ENCODE data around the gene WNK1. TPM values are rescaled to one million over a fixed set of nuclear protein-coding genes. Genes with fewer than 3 reads are reported as not detected.
"Not testable (repeated sequence)": the region's sequence is repeated elsewhere in the genome, so short reads cannot be mapped to it uniquely, and the experiment has no call there.

The WNK1 gene
- total RNA-seq = 65.4 and 85.1 TPM in 2 replicates

GRCh38 chr12:751999-752694, at the start of gene WNK1:
Gene WNK1 (plus strand): TSS chr12:752579. CDS start chr12:753566, 987 bp downstream.
- peak; percentile 97 for DNase-seq (ENCODE audit: low read depth, low spot score)

- no peak for DNase-seq (ENCODE audit: low read depth, low spot score)
Measured at GRCh38 chr12:704516-705242, 47.7 kb upstream of the WNK1 start.

- not testable (repeated sequence) for DNase-seq (ENCODE audit: low read depth, low spot score)
Measured at GRCh38 chr12:708084-708483, 44.3 kb upstream of the WNK1 start.

- no peak for DNase-seq (ENCODE audit: low read depth, low spot score)
Measured at GRCh38 chr12:709455-710020, 42.8 kb upstream of the WNK1 start.

DNA sequence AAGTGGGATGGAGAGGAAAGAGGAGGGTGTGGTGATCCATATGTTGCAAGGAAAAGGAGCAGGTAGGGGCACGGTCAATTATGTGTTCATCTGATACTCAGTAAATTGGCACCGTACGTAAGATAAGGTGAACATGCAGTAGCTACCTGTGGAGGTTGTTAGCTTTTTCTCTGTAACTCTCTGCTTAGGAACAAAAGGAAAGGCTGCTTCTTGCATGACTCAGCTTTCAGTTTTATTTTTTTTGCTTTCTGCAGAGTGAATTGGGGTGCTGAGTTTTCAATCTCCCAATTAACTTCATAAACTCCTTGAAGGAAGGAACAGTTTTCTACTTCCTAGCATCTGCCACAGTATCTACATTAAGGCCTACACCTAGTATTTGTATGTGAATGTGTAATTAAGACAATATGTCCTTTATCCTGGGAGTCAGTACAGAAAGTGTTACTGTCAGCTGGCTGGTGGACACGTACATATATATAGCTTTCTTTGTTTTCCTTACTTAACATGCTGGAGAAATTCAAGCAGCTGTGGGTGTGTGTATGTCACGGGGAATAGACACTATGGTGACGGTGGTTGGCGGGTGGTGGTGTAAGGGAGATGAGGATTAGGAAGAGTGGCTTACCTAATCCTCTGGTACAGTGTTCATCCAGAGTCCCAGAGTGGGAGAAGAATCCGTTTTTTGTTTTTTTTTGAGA, 40.1 kb upstream of the WNK1 start:
- no peak for DNase-seq (ENCODE audit: low read depth, low spot score)

DNA sequence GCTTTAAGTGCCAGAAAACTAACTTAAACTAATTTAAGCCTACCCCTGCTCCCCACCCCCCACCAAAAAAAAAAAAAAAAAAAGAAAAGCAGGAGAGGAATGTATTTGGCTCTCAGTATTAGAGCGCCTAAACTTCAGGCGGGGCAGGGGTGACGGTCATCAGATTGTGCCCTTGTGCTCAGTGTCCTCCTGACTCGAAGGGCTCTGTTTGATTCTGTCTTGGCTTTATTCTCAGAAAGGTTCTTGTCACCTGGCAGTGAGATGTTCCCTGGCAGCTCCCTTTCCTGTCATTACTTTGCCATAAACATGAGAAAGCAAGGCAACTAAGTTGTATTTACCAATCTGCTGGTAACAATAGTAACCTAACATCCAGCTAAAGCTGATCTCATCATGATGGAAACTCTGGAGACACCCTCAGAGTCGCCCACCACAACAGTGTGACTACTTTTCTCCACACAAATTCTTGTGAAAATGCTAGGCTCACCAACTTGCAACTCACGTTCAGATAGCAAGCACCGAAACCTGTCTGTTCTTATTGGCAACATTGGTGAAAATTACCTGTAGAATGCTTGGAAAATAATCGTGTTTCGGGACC, 39.0 kb upstream of the WNK1 start:
- no peak for DNase-seq (ENCODE audit: low read depth, low spot score)

DNA sequence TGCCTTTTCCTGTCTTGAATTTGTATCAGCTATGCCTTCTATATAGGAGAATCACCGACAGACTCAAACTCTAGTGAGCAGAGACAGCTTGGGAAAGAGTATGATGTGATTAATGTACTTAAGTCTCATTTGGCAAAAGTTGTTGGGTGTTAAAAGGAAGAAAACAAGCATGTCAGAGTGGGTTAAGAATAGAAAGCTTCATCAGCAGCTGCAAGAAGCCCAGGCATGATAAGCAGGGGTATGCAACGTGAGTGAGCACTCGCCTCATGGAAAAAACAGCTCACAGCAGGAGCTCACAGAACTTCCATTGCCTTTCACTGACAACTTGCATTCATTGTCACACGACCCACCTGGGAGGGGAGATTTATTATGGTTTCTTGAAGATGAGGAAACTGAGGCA, 35.9 kb upstream of the WNK1 start:
- no peak for DNase-seq (ENCODE audit: low read depth, low spot score)

DNA sequence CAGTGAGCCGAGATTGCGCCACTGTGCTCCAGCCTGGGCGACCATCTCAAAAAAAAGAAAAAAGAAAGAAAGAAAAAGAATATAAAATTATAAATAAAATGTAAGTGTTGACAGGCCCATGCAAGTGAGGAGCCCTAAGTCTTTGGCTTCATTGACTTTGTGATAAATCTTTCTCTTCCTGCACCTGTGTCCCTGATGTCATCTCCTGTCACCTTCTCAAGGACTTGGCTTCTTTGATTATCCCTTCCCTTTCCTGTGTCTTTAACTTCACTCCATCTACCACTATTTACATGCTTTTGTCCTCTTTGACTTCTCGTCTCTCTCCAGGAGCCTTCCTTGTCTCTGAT, 33.6 kb upstream of the WNK1 start:
- DNase-seq (ENCODE audit: low read depth, low spot score) = no peak

GRCh38 chr12:720231-720941, 32.0 kb upstream of the WNK1 start:
- DNase-seq (ENCODE audit: low read depth, low spot score) = no peak

DNA sequence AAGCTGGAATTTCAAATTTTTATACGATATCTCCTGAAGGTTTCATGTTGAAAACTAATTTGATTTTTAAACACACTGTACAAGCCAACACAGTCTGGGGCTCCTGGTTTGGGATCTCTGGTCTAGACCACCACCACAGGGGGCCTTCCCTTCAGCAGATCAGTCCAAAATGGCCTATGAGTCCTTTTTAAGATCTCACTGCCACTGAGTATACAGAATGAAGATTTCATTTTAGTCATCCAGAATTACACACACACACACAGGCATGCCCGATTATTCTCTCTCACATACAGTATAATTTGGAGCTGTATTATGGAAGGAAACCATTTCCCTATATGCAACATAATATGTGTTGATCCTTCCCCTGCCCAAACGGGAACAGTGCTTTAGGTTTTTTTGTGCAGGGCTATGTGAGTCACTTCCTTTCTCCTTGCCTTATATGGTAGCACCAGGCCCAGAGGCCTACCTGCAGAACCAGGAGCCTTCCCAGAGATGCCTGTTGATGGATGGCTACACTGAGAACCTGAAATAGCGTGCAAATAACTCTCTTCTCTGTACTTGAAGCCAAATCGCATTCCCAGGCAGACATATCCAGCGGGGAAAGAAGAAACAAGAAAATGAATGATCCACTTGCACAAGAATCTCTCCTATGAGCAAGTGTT, 28.1 kb upstream of the WNK1 start:
- no peak for DNase-seq (ENCODE audit: low read depth, low spot score)

- DNase-seq (ENCODE audit: low read depth, low spot score) = no peak
Measured at GRCh38 chr12:725076-725475, 27.3 kb upstream of the WNK1 start.

GRCh38 chr12:726281-727140, 25.9 kb upstream of the WNK1 start:
- no peak for DNase-seq (ENCODE audit: low read depth, low spot score)

DNA sequence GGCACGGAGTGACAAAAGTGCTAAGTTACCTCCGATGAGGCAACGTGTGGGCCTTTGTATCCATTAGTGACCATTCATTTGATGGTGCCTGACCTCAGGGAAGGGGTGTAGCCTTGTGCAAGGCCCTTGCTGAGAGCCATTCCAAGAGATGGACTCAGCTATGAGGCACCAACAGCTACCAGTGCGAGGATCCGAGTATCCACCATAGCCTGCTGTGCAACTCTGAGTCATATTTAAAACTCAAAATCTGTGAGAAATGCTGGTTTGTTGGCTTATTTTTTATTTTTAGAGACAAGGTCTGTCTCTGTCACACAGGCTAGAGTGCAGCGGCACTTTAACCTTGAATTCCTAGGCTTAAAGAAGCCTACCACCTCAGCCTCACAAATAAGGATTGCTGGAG, 25.1 kb upstream of the WNK1 start:
- no peak for DNase-seq (ENCODE audit: low read depth, low spot score)

- DNase-seq (ENCODE audit: low read depth, low spot score) = no peak
Measured at GRCh38 chr12:728781-729180, 23.6 kb upstream of the WNK1 start.

DNA sequence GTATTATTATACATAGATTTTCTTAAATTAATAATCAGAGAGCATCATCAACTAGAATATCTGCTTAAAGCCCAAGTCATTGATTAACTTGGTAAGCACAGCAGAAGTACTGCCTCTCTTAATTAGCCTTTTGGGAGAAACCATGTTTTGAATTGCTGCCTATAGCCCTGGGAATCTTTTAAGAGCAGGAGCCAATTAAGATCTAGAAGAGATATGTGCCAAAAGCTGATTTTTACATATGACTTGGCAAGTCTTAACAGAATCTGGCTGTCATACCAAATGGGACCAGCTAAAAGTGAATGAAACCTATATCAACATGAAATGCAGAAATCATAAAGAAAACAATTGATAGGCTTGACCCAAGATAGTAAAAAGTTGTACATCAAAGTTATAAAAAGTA, 23.2 kb upstream of the WNK1 start:
- no peak for DNase-seq (ENCODE audit: low read depth, low spot score)

DNA sequence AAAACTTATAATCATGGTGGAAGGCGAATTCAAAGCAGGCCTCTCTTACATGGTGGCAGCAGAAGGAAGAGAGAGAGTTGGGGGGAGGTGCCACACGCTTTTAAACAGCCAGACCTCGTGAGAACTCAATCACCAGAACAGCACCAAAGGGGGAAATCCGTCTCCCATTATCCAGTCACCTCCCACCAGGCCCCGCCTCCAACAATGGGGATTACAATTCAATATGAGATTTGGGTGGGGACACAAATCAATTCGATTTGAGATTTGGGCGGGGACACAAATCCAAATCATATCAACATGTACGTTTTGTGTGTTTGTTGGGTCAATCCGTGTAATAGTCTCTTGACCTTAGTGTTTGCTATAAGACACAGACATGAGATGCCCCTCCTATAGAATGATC, 21.8 kb upstream of the WNK1 start:
- DNase-seq (ENCODE audit: low read depth, low spot score) = no peak

DNA sequence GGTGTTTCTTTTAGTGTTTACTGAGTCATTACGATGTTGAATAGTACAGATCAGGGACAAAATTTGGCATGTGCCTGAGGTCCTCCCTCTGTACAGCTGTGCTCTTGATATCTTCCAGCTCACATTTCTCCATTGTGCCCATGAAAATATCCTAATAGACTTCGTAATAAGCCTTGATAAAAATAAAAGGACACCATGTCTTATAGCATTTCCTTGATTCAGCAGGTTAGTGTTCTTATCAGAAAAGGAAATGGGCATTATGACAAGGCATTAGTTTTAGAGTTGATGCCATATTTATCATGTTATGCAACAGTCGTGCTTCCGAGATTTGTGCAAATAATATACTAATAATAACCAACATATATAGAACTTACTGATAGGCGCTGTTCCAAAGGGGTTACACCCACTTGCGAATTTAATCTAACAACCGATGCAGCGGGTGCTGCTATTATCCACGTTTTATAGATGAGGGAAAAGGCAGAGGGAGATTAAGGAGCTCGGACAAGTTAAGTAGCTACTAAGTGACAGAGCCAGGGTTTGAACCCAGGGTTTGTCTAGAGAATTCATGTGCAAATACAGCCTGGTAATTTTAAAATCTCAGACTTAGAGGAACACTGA, 15.1 kb upstream of the WNK1 start:
- no peak for DNase-seq (ENCODE audit: low read depth, low spot score)

DNA sequence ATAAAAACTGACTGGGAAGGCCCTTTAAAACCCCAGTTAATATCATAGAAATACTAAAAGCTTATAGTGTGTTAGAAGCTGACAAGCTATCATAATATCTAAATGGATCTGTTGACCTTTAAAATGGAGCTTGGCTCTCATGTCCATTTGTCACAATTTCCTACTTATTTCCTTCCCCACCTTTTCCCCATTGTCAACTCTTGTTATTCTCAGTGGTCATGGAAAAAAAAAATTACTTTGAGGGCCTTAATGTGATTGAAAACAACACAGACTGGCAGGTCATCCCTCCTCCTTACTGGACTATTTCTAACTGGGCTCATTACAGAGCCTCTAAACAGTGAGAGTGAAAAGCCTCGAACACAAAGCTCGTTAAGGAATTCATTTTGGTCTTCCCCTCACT, 13.7 kb upstream of the WNK1 start:
- no peak for DNase-seq (ENCODE audit: low read depth, low spot score)

GRCh38 chr12:739349-739748, 13.0 kb upstream of the WNK1 start:
- DNase-seq (ENCODE audit: low read depth, low spot score) = no peak
